Stimulated activated CD8-positive, alpha-beta memory T cell treated with anti-CD3 and anti-CD28 coated beads, Interleukin-15, amount 100 ng/mL, for 24 hours (primary cell): ENCODE measurements around the gene FNDC11.

Source experiments
- DNase-seq: peaks from one replicate; pipeline ENCODE4 v3.0.0-alpha.2; 2020; ENCODE audit warnings: low read depth

The FNDC11 gene

DNA sequence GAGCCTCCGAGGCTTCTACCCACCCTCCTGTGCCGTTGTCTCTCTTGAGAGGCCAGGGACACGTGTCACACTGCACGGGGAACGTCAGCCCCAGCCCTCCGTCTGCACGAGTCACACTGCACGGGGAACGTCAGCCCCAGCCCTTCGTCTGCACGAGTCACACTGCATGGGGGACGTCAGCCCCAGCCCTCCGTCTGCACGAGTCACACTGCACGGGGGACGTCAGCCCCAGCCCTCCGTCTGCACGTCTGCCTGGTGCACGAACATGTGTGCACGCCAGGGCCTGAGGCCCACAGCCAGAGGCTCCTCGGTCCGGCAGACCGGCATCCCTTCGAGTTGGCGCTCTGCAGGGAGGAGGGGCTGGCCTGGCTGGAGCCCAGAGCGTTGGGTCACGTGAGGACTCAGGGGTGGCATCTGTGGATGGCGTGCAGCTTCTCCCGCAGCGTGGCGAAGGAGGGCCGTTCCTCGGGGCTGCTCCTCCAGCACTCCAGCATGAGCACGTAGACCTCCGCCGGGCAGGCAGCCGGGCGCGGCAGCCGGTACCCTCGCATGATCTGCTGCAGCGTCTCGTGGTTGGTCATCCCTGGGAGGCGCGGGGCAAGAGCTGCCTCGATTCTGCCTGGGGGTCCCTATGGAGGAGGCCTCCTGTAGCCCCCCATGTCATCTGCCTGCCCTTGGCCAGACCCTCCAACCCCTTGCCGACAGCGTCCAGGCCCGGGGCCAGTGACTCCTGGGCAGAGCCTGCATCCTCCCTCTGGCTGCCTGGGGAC, 13.4 kb upstream of the FNDC11 start:
- no peak for DNase-seq

DNA sequence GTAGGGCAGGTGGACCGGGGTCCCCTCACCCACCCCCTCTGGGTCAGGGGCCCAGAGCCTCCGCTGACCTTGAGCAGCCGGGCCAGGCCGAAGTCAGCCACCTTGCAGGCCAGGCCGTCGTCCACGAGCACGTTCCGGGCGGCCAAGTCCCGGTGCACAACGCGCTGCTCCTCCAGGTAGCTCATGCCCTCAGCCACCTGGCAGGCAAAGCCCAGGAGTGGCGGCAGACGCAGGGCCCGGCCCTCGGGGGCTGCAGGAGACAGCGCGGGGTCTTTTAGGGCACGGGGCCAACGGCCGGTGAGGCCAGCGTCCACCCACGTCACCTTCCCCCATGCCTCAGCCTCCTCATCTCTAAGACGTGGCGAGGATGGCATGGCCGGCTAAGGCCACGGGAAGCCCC, 12.6 kb upstream of the FNDC11 start:
- no peak for DNase-seq

DNA sequence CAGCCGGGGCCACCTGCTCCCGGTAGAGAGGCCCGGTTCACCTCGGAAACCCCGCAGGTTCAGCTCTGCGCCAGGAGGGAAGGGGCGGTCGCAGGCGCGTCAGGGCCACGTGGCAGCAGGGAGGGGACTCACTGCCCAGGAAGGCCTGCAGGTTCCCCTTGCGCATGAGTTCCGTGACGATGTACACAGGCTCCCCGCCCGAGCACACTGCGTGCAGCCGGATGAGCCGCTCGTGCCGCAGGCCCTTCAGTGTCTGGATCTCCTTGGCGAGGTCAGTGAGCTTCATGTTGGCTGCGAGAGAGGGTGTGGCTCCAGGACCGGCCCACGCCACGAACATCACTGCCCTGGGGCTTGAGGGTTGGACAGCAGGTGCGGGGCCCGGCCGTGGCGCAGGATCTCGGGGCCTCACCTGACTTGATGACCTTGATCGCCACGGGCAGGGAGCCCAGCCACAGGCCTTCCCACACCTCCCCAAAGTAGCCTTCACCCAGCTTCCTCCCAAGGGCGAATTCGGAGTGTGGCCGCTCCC, 11.9 kb upstream of the FNDC11 start:
- DNase-seq = no peak

DNA sequence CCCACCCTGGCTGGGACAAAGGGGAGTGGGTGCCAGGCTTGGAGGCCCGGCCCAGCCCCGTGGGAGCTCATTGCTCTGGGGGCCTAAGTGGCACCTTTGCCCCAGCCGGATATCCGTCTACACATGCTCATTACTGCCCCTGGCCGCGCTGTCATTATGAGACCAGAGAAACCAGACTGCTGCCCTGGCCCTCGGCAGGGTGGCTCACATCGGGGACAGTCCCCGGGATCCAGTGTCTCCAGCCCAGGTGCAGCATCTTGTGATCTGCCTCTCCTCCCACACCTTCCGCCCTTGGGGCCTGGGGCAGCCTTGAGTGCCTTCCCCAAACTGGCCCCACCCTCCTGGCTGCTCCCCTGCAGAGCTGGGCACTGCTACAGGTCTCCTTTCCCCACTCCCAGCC, 11.3 kb upstream of the FNDC11 start:
- DNase-seq = no peak

DNA sequence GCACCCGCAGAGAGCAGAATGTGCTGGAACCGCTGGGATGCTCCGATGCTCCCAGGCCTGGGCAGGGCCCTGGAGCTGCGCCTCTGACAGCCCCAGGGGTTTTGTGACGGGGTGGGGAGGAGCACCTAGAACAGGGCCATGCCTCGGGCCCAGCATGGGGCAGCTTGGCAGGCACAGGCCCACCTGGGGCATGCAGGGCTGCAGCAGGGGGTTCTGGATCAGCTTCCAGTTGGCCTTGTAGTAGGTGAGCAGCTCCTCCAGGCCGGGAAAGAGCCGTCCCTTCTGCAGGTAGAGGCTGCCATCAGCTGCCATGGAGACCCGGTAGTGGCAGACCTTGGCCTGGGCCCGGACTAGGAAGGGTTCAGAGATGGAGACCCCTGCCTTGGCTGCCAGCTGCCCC, 10.8 kb upstream of the FNDC11 start:
- DNase-seq = no peak

DNA sequence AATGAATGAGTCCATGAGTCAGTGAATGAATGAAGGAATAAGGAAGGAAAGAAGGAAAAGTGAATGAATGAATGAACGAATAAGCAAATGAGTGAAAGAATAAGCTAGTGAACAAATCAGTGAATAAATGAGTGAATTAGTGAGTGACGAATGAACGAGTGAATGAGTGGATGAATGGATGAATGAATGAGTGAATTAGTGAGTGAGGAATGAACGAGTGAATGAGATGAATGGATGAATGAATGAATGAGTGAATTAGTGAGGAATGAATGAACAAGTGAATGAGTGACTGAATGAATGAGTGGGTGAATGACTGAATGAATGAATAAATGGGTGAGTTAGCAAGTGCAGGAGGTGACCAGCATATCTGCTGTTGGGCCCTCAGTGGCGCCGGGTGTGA, 10.2 kb upstream of the FNDC11 start:
- no peak for DNase-seq

DNA sequence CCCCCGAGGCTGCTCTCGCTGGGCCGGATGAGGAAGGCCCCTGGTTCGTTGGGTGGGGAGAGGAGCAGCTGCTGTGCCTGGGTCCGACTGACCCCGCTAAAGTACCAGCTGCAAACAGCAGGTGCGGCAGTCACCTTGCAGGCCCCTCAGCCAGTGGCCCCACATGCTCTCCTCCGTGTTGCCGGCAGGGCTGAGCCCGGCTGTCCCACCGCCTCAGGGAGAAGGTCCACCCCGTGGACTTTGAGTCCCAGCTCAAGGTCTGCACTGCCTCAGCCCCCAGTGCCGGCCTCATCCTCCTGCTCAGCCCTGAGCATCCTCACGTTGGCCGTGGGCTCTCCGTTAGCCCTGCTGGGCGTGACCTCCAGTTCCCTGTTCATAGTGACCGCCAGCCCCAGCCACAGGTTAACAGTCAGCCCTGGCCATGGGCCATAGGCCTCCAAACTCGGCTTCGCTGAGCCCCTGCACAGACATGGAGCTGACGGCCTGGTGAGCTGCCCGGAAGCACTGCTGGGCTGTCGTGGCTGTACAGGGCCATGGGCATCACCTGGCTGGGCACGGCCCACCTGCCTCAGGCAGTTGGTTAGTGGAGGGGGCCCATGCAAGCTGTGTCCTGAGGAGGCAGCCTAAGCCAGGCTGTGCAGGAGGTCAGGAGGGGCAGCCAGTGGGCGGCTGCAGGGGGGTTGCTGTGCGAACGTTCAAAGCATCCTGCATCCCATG, 9.6 kb upstream of the FNDC11 start:
- DNase-seq = no peak

DNA sequence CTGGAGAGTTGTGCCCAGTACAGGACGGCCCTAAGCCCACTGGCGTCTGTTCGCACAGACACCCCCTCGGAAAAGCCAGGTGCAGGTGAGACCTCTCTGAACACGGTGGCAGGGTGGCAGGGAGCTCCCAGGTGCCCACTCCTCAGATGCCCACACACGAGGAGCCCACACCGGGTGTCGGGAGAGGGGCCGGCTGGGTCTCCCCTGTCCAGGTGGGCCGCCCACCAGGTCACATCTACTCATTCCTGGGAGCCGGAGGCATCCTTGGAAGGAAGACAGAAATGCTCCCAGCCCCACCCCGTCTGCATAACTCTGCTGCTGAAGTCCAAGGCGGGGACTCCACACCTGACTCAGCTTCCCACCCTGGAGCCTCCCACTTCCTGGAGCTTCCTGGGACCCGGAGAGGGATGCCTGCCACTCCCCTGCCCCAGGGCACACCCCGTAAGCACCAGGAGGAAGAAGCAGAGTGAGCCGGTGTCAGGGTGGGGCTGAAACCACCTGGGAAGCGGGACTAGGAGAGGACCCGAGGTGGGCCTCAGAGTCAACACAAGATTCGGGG, 8.9 kb upstream of the FNDC11 start:
- DNase-seq = no peak

DNA sequence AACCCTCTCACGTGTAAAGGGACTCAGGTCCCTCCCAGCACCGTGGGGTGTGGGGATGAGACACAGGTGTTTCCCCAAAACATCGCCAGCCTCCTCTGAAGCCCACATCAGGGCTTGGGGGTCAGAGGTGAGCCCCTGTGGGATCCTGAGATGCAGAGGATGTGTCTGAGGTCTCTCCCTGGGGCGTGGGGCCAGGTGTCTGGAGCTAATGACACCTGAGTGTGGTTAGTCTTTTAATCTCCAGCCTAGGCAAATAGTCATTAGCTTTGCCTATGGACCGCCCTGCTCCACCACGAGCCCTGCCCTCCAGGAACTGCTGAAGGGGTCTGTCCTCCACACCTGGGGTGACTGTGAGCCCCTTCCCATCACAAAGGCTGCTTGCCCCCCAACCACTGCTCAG, 8.1 kb upstream of the FNDC11 start:
- no peak for DNase-seq

DNA sequence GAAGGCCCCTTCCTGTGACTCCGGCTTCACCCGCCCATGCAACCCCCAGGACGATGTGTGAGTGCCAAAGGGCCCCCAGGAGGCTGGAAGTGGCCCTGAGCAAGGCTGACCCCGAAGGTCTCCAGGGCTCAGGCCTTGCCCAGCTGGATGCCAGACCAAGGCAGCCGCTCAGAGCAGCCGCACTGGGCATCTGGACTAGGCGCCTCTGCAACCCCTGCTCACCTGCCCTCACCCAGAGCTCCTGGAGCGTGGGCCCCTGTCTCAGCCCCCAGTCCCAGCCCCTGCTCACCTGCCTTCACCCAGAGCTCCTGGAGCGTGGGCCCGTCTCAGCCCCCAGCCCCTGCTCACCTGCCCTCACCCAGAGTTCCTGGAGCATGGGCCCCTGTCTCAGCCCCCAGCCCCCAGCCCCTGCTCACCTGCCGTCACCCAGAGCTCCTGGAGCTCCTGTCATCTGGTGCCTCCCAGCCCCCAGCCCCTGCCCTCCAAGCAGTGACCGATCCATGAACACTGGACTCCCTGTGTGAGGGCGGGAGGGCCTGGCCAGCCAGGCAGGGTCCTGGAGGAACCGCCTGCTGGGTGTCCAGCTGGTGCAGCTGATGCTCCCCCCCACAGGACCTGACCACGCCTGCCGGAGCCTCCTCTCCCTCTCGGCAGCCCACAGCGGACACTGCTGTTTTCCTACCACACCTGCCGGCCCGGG, 7.6 kb upstream of the FNDC11 start:
- DNase-seq = no peak

DNA sequence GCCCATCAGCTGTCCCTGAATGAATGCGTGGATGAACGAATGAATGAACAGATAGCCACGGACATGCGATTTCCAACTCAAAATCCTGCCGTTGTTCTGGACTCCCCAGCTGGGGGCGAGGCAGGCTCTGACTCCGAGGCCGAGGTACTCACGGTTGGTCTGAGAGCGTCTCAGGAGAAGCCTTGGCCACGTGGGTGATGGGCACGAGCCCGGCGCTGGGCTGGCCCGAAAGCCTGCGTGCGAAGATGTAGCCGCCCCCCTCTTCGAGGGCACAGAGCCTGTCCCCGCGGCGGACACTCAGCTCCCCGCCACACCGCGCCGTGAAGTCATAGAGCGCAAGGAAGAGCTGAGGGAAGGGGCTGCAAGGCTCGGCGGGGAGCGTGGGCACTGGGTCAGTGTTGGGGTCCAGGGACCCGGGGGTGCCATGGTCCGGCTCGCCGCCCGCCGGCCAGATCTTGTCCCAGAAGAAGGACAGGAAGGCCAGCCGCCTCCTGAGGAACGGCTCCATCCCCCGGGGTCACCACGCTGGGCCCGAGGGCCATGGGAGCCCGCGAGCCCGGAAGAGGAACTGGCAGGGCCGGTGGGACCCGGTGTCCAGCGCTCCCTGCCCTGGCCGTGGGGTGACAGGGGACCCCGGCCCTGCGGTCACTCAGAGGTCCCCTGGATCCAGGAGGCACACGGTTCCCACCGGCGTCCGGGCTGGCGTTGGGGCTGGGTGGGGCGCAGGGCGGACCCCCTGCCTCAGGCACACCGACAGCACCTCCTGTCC, 6.8 kb upstream of the FNDC11 start:
- no peak for DNase-seq

DNA sequence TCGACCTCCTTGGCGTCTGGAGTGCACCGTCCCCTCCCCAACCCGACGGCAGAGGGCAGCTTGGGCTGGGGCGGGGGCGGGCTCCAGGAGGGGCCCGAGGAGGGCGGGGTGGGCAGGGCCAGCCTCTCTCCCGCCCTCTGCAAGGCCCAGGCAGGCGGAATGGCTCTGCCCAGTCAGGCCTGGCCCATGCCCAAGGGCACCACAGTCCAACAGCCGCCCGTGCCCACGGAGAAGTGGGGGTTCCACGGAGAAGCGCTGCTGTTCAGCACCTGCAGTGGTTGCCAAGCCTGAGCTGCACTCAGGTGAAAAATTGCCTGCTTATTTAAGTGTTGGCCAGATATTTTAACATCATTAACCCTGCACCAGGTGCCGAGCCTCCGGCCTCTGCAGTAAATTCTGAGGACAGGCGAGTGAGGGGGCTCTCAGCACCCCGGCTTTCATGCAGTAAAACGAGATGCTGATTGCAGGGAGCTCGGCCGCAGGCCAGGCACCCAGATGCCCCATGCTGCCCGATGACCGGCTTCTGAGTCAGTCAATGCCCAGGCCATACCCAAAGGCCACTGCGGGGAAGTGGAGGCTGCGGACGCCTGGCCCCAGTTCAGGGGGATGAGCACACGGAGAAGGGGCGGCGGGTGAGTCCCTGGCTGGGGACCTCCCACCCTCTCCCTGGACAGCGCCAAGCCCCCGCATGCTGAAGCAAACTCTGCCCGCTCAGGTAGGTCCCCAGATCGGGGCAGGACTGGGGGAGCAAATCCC, 6.1 kb upstream of the FNDC11 start, which contains the start of gene SRMS:
Gene SRMS (minus strand): TSS at position 25 of the 756 bp plus-strand sequence. CDS start 286 bp downstream, outside the sequence.
- no peak for DNase-seq

DNA sequence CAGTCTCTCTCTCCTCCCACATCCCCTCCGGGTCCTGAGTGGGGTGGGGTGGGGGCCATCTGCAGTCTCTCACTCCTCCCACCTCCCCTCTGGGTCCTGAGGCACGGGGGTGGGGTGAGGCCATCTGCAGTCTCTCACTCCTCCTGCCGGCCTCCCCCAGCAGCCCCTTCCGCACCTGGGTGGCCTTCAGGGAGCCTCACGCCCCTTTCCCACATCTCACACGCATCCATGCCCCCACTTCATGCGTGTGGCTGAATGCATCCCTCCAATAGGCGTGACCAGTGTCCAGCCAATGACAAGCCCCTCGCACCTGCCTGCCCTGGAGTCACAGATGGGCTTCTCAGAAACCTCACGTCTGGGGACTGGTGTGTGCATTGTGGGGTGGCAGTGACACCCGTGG, 5.4 kb upstream of the FNDC11 start:
- DNase-seq = no peak

DNA sequence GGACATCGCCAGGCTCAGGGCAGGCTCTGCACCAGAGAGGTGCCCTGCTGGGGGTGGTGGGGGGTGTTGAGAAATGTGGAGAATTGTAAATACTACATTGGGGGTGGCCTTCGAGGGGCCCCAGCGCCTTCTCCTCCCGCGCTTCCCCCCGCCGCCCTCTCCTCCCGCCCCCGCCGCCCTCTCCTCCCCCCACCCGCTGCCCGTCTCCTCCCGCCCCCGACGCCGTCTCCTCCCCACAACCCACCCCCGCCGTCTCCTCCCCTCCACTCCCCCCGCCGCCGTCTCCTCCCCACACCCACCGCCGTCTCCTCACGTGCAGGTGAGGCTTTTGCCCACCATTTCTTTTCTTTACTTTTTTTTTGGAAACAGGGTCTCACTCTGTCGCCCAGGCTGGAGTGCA, 4.9 kb upstream of the FNDC11 start:
- no peak for DNase-seq

DNA sequence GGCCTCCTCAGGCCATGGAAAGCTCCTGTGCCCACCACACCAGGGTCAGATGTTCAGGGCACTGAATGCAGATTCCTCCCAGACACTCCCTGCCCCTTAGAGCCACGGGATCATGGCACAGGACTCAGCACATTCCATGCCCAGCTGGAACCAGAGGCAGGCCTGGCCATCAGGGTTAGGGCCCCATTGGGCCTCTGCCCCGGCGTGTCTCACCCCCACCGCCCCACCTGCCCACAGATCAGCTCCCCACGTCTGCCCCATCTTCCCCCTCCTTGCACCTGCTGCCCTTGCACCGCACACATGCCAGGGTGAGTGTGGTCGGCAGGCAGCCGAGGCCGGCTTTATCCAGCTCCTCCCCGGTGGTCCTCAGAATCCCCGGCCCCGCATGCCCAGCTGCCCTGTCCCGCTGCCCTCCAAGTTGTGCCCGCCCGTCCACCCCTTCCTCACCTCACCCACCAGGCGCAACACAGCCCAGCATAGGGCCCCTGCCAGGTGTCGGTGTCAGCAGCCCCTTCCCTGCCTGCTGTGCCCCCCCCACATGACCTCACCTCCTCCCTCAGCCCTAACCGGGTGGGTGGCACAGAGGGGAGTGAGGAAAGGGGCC, 4.2 kb upstream of the FNDC11 start:
- no peak for DNase-seq

DNA sequence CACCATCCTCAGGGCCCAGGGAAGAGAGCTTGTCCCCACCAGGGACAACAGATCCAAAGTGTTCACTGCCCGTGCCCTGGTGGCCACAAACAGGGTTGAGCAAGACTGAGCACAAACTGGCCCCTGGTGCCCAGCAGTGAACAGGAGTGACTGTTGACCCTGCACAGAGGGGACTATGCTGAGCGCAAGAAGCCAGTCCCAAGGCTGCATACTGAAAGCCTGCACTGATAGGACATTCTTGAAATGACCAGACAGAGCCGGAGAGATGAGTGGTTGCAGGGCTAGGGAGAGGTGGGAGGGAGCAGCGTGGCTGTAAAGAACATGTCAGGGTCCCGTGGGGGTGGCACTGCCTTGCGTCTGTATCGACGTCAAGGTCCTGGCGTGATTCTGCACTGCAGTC, 2.9 kb upstream of the FNDC11 start:
- DNase-seq = no peak

DNA sequence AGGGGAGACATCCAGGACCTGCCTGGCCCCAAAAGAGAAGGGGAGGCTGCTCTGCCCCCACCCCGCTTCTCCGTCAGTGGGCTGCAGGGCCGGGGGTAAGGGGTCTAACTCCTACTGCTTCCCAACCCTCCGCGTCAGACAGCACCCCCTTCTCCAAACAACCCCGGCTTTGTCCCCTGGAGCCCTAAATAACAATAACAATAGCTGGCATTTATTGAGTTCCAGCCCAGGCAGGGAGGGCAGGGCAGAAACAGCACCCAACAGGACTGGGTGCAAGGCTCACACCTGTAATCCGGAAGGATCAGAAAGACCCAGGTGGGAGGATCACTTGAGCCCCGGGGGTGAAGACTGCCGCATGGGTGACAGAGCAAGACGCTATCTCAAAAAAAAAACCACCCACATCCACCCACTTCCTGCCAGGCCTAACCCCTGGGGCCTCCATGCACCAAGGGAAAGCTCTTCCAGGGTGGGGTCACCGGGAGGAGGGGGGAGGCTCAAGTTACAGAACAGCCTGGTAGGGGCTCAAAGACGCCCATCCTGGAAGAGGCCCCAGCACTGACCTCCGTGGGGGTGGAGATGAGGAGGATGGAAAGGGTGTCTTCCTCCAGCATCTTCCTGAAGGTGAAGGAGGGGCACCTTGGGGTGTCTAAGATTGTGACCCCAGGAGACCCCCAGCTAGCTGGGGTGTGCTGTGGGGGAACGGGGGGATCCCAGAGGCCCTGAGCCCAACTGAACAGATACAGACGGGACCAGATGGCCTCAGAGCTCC, 1.3 kb upstream of the FNDC11 start:
- no peak for DNase-seq

DNA sequence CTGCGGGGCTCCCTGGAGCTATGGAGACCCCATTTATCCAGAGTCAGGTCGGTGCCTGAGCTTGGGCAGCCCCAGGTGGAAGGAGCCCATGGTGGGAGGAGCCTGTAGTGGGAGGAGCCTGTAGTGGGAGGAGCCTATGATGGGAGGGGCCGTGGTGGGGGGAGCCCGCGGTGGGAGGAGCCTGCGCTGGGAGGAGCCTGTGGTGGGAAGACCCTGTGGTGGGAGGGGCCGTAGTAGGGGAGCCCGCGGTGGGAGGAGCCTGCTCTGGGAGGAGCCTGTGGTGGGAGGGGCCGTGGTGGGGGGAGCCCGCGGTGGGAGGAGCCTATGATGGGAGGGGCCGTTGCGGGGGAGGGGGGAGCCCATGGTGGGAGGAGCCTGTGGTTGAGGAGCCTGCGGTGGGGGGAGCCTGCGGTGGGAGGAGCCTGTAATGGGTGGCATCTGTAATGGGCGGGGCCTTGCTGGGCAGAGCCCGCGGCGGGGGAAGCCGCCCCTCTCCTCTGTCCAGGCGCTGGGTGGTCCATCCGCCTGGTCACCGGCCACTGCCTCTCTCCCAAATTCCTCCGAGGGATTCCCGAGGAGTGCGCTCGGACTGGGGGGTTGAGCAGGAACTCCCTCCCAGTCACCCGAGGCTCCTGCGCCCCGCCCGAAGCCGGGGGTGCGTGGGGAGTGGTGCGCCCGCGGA, 567 bp upstream of the FNDC11 start:
- peak; percentile 61 for DNase-seq
